OCI-LY1 (cell line): ENCODE results near the gene PDCD5.

Experiments
- H2AFZ ChIP-seq: fragments of 200-600 bp; sonication (generic), shearing (Covaris generic); 2 replicates; pipeline ENCODE4 v1.6.0; 2014; ENCODE audit warnings: antibody characterized with exemption, mild to moderate bottlenecking, low read length
- H3F3A ChIP-seq: fragments of 200-600 bp; sonication (generic), shearing (Covaris generic); 2 replicates; pipeline ENCODE4 v1.6.0; 2014; ENCODE audit warnings: mild to moderate bottlenecking, antibody characterized with exemption, low read length, moderate library complexity; ENCODE audit not compliant: insufficient read depth
- H3K27ac ChIP-seq: fragments of 200-600 bp; sonication (generic); 2 replicates; pipeline ENCODE4 v1.5.1; 2014; ENCODE audit warnings: low read length, mixed run types, mild to moderate bottlenecking, low read depth; ENCODE audit not compliant: poor library complexity, severe bottlenecking
- H3K27me3 ChIP-seq: fragments of 200-600 bp; sonication (generic); 2 replicates; pipeline ENCODE4 v1.6.0; 2014; ENCODE audit warnings: antibody characterized with exemption, mild to moderate bottlenecking, low read length, moderate library complexity; ENCODE audit not compliant: insufficient read depth
- H3K36me3 ChIP-seq: fragments of 200-600 bp; sonication (generic); 2 replicates; pipeline ENCODE4 v1.6.1; 2014; ENCODE audit warnings: mild to moderate bottlenecking, antibody characterized with exemption, low read length, moderate library complexity, mixed read lengths; ENCODE audit not compliant: insufficient read depth
- H3K4me1 ChIP-seq: fragments of 200-600 bp; sonication (generic); 2 replicates; pipeline ENCODE4 v1.5.1; 2014; ENCODE audit warnings: mild to moderate bottlenecking, low read length, moderate library complexity; ENCODE audit not compliant: insufficient read depth, severe bottlenecking
- H3K4me2 ChIP-seq: fragments of 200-600 bp; sonication (generic), shearing (Covaris generic); 2 replicates; pipeline ENCODE4 v1.6.1; 2014; ENCODE audit warnings: low read length
- H3K4me3 ChIP-seq: fragments of 200-600 bp; sonication (generic); 2 replicates; pipeline ENCODE4 v1.5.1; 2014; ENCODE audit warnings: low read length, low read depth, mild to moderate bottlenecking, mixed read lengths; ENCODE audit not compliant: poor library complexity, severe bottlenecking
- H3K79me2 ChIP-seq: fragments of 200-600 bp; shearing (Covaris generic); 2 replicates; pipeline ENCODE4 v1.6.1; 2016; ENCODE audit warnings: mixed run types, low read length, mixed read lengths; ENCODE audit not compliant: insufficient read depth
- H3K9ac ChIP-seq: fragments of 200-600 bp; sonication (generic), shearing (Covaris generic); 2 replicates; pipeline ENCODE4 v1.6.1; 2014; ENCODE audit warnings: mild to moderate bottlenecking, low read length, mixed read lengths
- H3K9me2 ChIP-seq: fragments of 200-600 bp; sonication (generic), shearing (Covaris generic); 2 replicates; pipeline ENCODE4 v1.6.1; 2014; ENCODE audit warnings: low read depth, mild to moderate bottlenecking, low read length, mixed read lengths
- H3K9me3 ChIP-seq: fragments of 200-600 bp; shearing (Covaris generic); 2 replicates; pipeline ENCODE4 v1.6.1; 2014; ENCODE audit warnings: low read length, mixed read lengths
- H4K20me1 ChIP-seq: fragments of 200-600 bp; sonication (generic), shearing (Covaris generic); 2 replicates; pipeline ENCODE4 v1.6.0; 2016; ENCODE audit warnings: mild to moderate bottlenecking, low read length; ENCODE audit not compliant: insufficient read depth
- EZH2 ChIP-seq: fragments of 200-600 bp; sonication (generic), shearing (Covaris generic); IDR thresholded peaks from 2 replicates; pipeline ENCODE4 v1.8.0; 2017; ENCODE audit warnings: borderline replicate concordance, mixed run types, mild to moderate bottlenecking, antibody characterized with exemption, low read length, moderate library complexity, mixed read lengths
- TF ChIP-seq, protein P1 (sequence below): fragments of 200-600 bp; sonication (generic), shearing (Covaris generic); IDR thresholded peaks from 2 replicates; pipeline ENCODE4 v1.5.1; 2017; ENCODE audit warnings: mild to moderate bottlenecking, antibody characterized with exemption, low read length, moderate library complexity, mixed read lengths

The PDCD5 gene

GRCh38 chr19:32611161-32611560, 30.2 kb downstream of the PDCD5 start:
- Histone ChIP-seq H4K20me1 (no peaks in the 10 kb centered on the region), H3K27me3 (no peaks in the 10 kb centered on the region), H3K79me2 (no peaks in the 10 kb centered on the region), H3K27ac (no peak overlapping the region), H3F3A (no peaks in the 10 kb centered on the region), H3K4me3 (no peak overlapping the region), H2AFZ (no peak overlapping the region), H3K4me1 (no peaks in the 10 kb centered on the region), H3K9me2 (no peaks in the 10 kb centered on the region), H3K9me3 (no peaks in the 10 kb centered on the region), H3K9ac (no peak overlapping the region), H3K36me3 (peaks cover 65% of the 10 kb centered on the region), H3K4me2 (no peak overlapping the region)
- TF ChIP-seq, protein P1, sequence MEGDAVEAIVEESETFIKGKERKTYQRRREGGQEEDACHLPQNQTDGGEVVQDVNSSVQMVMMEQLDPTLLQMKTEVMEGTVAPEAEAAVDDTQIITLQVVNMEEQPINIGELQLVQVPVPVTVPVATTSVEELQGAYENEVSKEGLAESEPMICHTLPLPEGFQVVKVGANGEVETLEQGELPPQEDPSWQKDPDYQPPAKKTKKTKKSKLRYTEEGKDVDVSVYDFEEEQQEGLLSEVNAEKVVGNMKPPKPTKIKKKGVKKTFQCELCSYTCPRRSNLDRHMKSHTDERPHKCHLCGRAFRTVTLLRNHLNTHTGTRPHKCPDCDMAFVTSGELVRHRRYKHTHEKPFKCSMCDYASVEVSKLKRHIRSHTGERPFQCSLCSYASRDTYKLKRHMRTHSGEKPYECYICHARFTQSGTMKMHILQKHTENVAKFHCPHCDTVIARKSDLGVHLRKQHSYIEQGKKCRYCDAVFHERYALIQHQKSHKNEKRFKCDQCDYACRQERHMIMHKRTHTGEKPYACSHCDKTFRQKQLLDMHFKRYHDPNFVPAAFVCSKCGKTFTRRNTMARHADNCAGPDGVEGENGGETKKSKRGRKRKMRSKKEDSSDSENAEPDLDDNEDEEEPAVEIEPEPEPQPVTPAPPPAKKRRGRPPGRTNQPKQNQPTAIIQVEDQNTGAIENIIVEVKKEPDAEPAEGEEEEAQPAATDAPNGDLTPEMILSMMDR, result no peak
- TF ChIP-seq EZH2, result no peak

DNA sequence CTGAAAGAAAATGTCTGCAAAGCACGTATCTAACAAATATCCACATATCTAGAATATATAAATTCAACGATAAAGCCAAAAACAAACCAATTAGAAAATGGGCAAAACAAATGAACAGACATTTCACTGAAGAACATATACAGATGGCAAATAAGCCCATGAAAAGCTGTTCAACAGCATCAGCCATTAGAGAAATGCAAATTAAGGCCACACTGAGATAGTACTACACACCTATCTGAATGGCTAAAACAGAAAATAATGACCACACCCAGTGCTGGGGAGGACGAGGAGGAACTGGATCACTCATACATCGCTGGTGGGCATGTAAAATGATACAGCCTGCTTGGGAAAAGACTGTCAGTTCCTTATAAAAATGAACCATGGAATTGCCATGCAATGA, 32.0 kb downstream of the PDCD5 start:
- Histone ChIP-seq H3K27me3 (no peaks in the 10 kb centered on the region), H4K20me1 (no peaks in the 10 kb centered on the region), H3K79me2 (no peaks in the 10 kb centered on the region), H3K9me2 (no peaks in the 10 kb centered on the region), H3K9ac (no peak overlapping the region), H2AFZ (no peak overlapping the region), H3K27ac (no peak overlapping the region), H3K4me3 (no peak overlapping the region), H3K9me3 (no peaks in the 10 kb centered on the region), H3K4me2 (no peak overlapping the region), H3F3A (no peaks in the 10 kb centered on the region), H3K36me3 (peaks cover 62% of the 10 kb centered on the region), H3K4me1 (no peaks in the 10 kb centered on the region)
- TF ChIP-seq, protein P1, result no peak
- no peak for TF ChIP-seq EZH2

DNA sequence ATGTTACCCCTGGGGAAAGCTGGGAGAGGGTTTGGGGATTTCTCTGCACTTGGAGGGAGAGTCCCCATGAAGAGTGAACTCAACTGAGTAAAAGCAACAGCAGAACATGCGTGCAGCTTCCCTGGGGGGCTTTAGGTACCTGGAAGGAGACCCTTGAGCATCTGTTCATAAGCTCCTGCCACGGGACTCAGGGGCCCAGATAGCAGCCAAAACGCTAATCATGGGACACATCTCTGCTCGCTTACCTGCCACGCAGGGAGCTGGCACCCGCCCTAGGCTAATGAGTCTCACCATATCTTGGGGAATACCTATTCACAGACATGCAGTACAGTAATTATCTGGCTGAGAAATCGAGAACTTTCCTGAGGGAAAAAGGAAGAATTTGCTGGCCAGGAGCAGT, 33.9 kb downstream of the PDCD5 start:
- Histone ChIP-seq H3K79me2 (no peaks in the 10 kb centered on the region), H4K20me1 (no peaks in the 10 kb centered on the region), H3K4me1 (no peaks in the 10 kb centered on the region), H2AFZ (no peak overlapping the region), H3K36me3 (peaks cover 71% of the 10 kb centered on the region), H3K9me3 (no peaks in the 10 kb centered on the region), H3K4me3 (no peak overlapping the region), H3K27ac (no peak overlapping the region), H3K4me2 (no peak overlapping the region), H3K9ac (no peak overlapping the region), H3K9me2 (no peaks in the 10 kb centered on the region), H3F3A (no peaks in the 10 kb centered on the region), H3K27me3 (no peaks in the 10 kb centered on the region)
- TF ChIP-seq, protein P1, result no peak
- no peak for TF ChIP-seq EZH2
